ENCODE results near the gene FKTN. TPM values are rescaled to one million over a fixed set of nuclear protein-coding genes. Genes with fewer than 3 reads are reported as not detected.
A peak's percentile ranks its signal among the peaks of the same experiment; 100 is the strongest.

Gene FKTN
- total RNA-seq, 1 donor from 2014 or later: 21.1 TPM

- Histone ChIP-seq H3K9ac (ENCODE audit: low read length) (no peak overlapping the region), H2AFZ (ENCODE audit: low read depth, low read length) (no peak overlapping the region), H3K4me1 (ENCODE audit: insufficient read depth, low read length) (no peaks in the 10 kb centered on the region), H3K79me2 (ENCODE audit: insufficient read depth, low read length) (no peaks in the 10 kb centered on the region), H3K27me3 (ENCODE audit: insufficient read depth, low read length) (no peaks in the 10 kb centered on the region), H3K36me3 (ENCODE audit: insufficient read depth, low read length) (no peaks in the 10 kb centered on the region), H3K4me2 (ENCODE audit: low read length) (no peak overlapping the region), H4K20me1 (ENCODE audit: insufficient read depth, low read length) (no peaks in the 10 kb centered on the region), H3K4me3 (ENCODE audit: insufficient read depth, low read depth, low read length) (no peak overlapping the region), H3K27ac (ENCODE audit: low read depth, low read length) (no peak overlapping the region), H3K9me3 (ENCODE audit: insufficient read depth, low read depth, low read length) (no peaks in the 10 kb centered on the region)
- peak; percentile 44 for DNase-seq (ENCODE audit: low read depth)
- Mint-ChIP-seq H3K36me3 (ENCODE audit: low read depth, unreplicated experiment) (no peaks in the 10 kb centered on the region), H3K4me1 (ENCODE audit: low read depth, unreplicated experiment) (no peaks in the 10 kb centered on the region), H3K27me3 (ENCODE audit: low read depth, unreplicated experiment) (peaks cover under 1% of the 10 kb centered on the region), H3K4me3 (ENCODE audit: unreplicated experiment) (no peak overlapping the region), H3K27ac (ENCODE audit: unreplicated experiment) (no peak overlapping the region), H3K9me3 (ENCODE audit: unreplicated experiment) (no peaks in the 10 kb centered on the region)
- TF ChIP-seq EZH2 (IDR thresholded peaks at IDR 0.05; ENCODE audit: insufficient read depth, low read length): no peak
- TF ChIP-seq CTCF (IDR thresholded peaks at IDR 0.05; ENCODE audit: insufficient read depth, low read depth, low read length): no peak
- FAIRE-seq: no peak
Measured at GRCh38 chr9:105681724-105682123, 123.8 kb downstream of the FKTN start.

GRCh38 chr9:105683688-105684275 is 125.9 kb downstream of the FKTN start:
- no peak overlapping the region for H3K9ac ChIP-seq (ENCODE audit: low read length)
- peaks cover 8% of the 10 kb centered on the region for H3K27me3 Mint-ChIP-seq (ENCODE audit: low read depth, unreplicated experiment)
- H3K9me3 Mint-ChIP-seq (ENCODE audit: unreplicated experiment): no peaks in the 10 kb centered on the region
- no peaks in the 10 kb centered on the region for H3K36me3 ChIP-seq (ENCODE audit: insufficient read depth, low read length)
- no peaks in the 10 kb centered on the region for H3K27me3 ChIP-seq (ENCODE audit: insufficient read depth, low read length)
- no peaks in the 10 kb centered on the region for H4K20me1 ChIP-seq (ENCODE audit: insufficient read depth, low read length)
- H3K4me2 ChIP-seq (ENCODE audit: low read length): no peak overlapping the region
- TF ChIP-seq CTCF (IDR thresholded peaks at IDR 0.05; ENCODE audit: insufficient read depth, low read depth, low read length) (no peak), EZH2 (IDR thresholded peaks at IDR 0.05; ENCODE audit: insufficient read depth, low read length) (no peak)
- no peaks in the 10 kb centered on the region for H3K4me1 Mint-ChIP-seq (ENCODE audit: low read depth, unreplicated experiment)
- no peak overlapping the region for H3K4me3 ChIP-seq (ENCODE audit: insufficient read depth, low read depth, low read length)
- no peaks in the 10 kb centered on the region for H3K9me3 ChIP-seq (ENCODE audit: insufficient read depth, low read depth, low read length)
- no peaks in the 10 kb centered on the region for H3K36me3 Mint-ChIP-seq (ENCODE audit: low read depth, unreplicated experiment)
- no peak for DNase-seq (ENCODE audit: low read depth)
- H2AFZ ChIP-seq (ENCODE audit: low read depth, low read length): no peak overlapping the region
- no peak for FAIRE-seq
- no peaks in the 10 kb centered on the region for H3K4me1 ChIP-seq (ENCODE audit: insufficient read depth, low read length)
- H3K79me2 ChIP-seq (ENCODE audit: insufficient read depth, low read length): no peaks in the 10 kb centered on the region
- H3K27ac ChIP-seq (ENCODE audit: low read depth, low read length): no peak overlapping the region
- no peak overlapping the region for H3K4me3 Mint-ChIP-seq (ENCODE audit: unreplicated experiment)
- no peak overlapping the region for H3K27ac Mint-ChIP-seq (ENCODE audit: unreplicated experiment)

- Histone ChIP-seq H3K4me3 (ENCODE audit: insufficient read depth, low read depth, low read length) (no peak overlapping the region), H3K79me2 (ENCODE audit: insufficient read depth, low read length) (no peaks in the 10 kb centered on the region), H4K20me1 (ENCODE audit: insufficient read depth, low read length) (no peaks in the 10 kb centered on the region), H2AFZ (ENCODE audit: low read depth, low read length) (no peak overlapping the region), H3K27ac (ENCODE audit: low read depth, low read length) (no peak overlapping the region), H3K9ac (ENCODE audit: low read length) (no peak overlapping the region), H3K4me2 (ENCODE audit: low read length) (no peak overlapping the region), H3K36me3 (ENCODE audit: insufficient read depth, low read length) (no peaks in the 10 kb centered on the region), H3K4me1 (ENCODE audit: insufficient read depth, low read length) (no peaks in the 10 kb centered on the region), H3K9me3 (ENCODE audit: insufficient read depth, low read depth, low read length) (no peaks in the 10 kb centered on the region), H3K27me3 (ENCODE audit: insufficient read depth, low read length) (peaks cover 3% of the 10 kb centered on the region)
- no peak overlapping the region for H3K4me3 Mint-ChIP-seq (ENCODE audit: unreplicated experiment)
- no peak overlapping the region for H3K27ac Mint-ChIP-seq (ENCODE audit: unreplicated experiment)
- no peaks in the 10 kb centered on the region for H3K36me3 Mint-ChIP-seq (ENCODE audit: low read depth, unreplicated experiment)
- H3K27me3 Mint-ChIP-seq (ENCODE audit: low read depth, unreplicated experiment): peaks cover 9% of the 10 kb centered on the region
- no peaks in the 10 kb centered on the region for H3K4me1 Mint-ChIP-seq (ENCODE audit: low read depth, unreplicated experiment)
- peaks cover 2% of the 10 kb centered on the region for H3K9me3 Mint-ChIP-seq (ENCODE audit: unreplicated experiment)
- TF ChIP-seq CTCF (IDR thresholded peaks at IDR 0.05; ENCODE audit: insufficient read depth, low read depth, low read length) (no peak), EZH2 (IDR thresholded peaks at IDR 0.05; ENCODE audit: insufficient read depth, low read length) (no peak)
- FAIRE-seq: no peak
- DNase-seq (ENCODE audit: low read depth): no peak
Measured at GRCh38 chr9:105686936-105687335, 129.0 kb downstream of the FKTN start.
